ENCODE results near the gene PCOLCE2.

The PCOLCE2 gene

DNA sequence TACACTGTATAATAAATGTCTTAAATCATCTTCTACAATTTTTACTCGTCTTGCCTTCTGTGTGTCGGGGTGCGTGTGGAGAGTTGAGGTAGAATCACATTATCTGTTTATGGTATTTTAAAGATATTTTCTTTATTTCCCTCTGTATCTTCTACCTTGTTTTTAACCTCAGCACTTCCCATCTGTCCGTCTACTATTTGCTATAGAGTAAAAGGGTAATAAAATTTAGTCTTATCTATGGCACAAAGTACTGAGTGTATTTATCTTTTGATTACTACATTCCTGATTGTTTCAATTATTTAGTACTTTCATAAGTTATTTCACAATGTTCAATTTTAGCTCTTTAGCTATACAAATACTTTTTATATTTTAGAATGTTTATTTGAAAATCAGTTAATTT is 102.9 kb downstream of the PCOLCE2 start:
- H3K4me1 ChIP-seq (ENCODE audit: control insufficient read depth in 1 of 2, insufficient read depth in 1 of 2, low read depth in 1 of 2, low read length in 1 of 2): no peaks in the 10 kb centered on the region
- no peak overlapping the region for H3K27ac ChIP-seq
- H3K4me3 ChIP-seq (ENCODE audit: low read depth in 1 of 2, low read length in 1 of 2): no peak overlapping the region
- H3K9me3 ChIP-seq: no peaks in the 10 kb centered on the region
- H3K27me3 ChIP-seq: no peaks in the 10 kb centered on the region
- TF ChIP-seq, protein P1, sequence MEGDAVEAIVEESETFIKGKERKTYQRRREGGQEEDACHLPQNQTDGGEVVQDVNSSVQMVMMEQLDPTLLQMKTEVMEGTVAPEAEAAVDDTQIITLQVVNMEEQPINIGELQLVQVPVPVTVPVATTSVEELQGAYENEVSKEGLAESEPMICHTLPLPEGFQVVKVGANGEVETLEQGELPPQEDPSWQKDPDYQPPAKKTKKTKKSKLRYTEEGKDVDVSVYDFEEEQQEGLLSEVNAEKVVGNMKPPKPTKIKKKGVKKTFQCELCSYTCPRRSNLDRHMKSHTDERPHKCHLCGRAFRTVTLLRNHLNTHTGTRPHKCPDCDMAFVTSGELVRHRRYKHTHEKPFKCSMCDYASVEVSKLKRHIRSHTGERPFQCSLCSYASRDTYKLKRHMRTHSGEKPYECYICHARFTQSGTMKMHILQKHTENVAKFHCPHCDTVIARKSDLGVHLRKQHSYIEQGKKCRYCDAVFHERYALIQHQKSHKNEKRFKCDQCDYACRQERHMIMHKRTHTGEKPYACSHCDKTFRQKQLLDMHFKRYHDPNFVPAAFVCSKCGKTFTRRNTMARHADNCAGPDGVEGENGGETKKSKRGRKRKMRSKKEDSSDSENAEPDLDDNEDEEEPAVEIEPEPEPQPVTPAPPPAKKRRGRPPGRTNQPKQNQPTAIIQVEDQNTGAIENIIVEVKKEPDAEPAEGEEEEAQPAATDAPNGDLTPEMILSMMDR (IDR thresholded peaks at IDR 0.05): no peak
- H3K36me3 ChIP-seq: no peaks in the 10 kb centered on the region

- Histone ChIP-seq H3K27me3 (no peaks in the 10 kb centered on the region), H3K4me3 (ENCODE audit: low read depth in 1 of 2, low read length in 1 of 2) (no peak overlapping the region), H3K4me1 (ENCODE audit: control insufficient read depth in 1 of 2, insufficient read depth in 1 of 2, low read depth in 1 of 2, low read length in 1 of 2) (no peaks in the 10 kb centered on the region), H3K27ac (no peak overlapping the region), H3K9me3 (no peaks in the 10 kb centered on the region), H3K36me3 (no peaks in the 10 kb centered on the region)
- TF ChIP-seq, protein P1 (IDR thresholded peaks at IDR 0.05): no peak
These were observed 104.7 kb downstream of the PCOLCE2 start for GRCh38 chr3:142784228-142784627.

DNA sequence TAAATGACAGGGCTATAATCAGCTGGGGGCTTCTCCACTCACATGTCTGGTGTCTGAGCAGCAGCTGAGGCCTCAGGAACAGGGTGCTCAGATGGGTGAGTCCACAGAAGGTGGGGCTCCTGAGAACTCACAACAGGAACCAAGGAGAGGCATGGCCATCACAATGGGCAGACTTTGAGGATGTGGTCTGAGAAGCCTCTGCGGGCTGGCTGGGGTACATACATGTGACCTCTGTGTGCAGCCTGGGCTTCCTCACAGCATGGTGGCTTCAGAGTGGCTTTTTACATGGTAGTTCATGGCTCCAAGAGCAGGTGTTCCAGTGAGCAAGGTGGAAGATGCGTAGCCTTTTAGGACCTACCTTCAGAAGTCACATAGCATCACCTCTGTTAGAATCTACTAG is 106.3 kb downstream of the PCOLCE2 start:
- no peaks in the 10 kb centered on the region for H3K4me1 ChIP-seq (ENCODE audit: control insufficient read depth in 1 of 2, insufficient read depth in 1 of 2, low read depth in 1 of 2, low read length in 1 of 2)
- no peaks in the 10 kb centered on the region for H3K36me3 ChIP-seq
- H3K4me3 ChIP-seq (ENCODE audit: low read depth in 1 of 2, low read length in 1 of 2): no peak overlapping the region
- H3K9me3 ChIP-seq: no peaks in the 10 kb centered on the region
- TF ChIP-seq, protein P1 (IDR thresholded peaks at IDR 0.05): no peak
- no peak overlapping the region for H3K27ac ChIP-seq
- no peaks in the 10 kb centered on the region for H3K27me3 ChIP-seq

DNA sequence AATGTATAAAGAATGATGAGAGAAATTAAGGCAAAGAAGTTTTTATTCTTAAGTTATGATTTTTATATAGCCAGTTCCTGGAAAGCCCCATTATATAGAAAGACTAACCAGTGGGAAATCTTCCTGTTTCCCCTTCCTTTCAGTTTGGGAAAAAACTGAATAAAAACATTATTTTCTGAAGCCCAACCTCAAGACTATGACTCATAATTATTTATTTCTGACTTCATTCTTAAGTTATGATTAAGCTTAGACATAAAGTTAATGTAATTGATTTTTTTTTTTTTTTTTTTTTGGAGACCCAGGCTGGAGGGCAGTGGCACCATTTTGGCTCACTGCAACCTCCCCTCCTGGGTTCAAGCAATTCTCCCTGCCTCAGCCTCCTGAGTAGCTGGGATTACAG is 109.3 kb downstream of the PCOLCE2 start:
- Histone ChIP-seq H3K4me1 (ENCODE audit: control insufficient read depth in 1 of 2, insufficient read depth in 1 of 2, low read depth in 1 of 2, low read length in 1 of 2) (no peaks in the 10 kb centered on the region), H3K36me3 (no peaks in the 10 kb centered on the region), H3K4me3 (ENCODE audit: low read depth in 1 of 2, low read length in 1 of 2) (no peak overlapping the region), H3K27me3 (no peaks in the 10 kb centered on the region), H3K27ac (no peak overlapping the region), H3K9me3 (no peaks in the 10 kb centered on the region)
- TF ChIP-seq, protein P1 (IDR thresholded peaks at IDR 0.05): no peak

DNA sequence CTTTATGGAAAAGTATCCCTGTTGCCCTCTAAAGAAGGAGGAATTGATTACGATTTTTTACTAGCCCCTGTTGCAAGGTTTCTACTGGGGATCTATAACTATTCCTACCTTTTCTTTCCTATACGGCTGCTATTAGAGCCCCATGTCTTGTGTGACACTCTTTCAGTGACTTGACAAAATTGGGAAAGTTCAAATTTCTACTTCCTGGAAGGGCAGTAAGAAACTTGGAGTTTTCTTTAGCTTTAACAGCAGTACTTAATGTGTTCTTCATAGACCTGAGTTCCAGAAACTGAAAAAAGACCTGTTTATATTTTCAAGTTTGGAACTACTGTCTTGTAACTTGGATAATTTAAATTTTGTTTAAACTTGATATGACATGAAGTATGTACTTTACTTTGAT is 110.3 kb downstream of the PCOLCE2 start:
- H3K36me3 ChIP-seq: no peaks in the 10 kb centered on the region
- H3K9me3 ChIP-seq: no peaks in the 10 kb centered on the region
- no peak overlapping the region for H3K27ac ChIP-seq
- no peak overlapping the region for H3K4me3 ChIP-seq (ENCODE audit: low read depth in 1 of 2, low read length in 1 of 2)
- H3K27me3 ChIP-seq: no peaks in the 10 kb centered on the region
- no peaks in the 10 kb centered on the region for H3K4me1 ChIP-seq (ENCODE audit: control insufficient read depth in 1 of 2, insufficient read depth in 1 of 2, low read depth in 1 of 2, low read length in 1 of 2)
- TF ChIP-seq, protein P1 (IDR thresholded peaks at IDR 0.05): no peak

- H3K4me1 ChIP-seq (ENCODE audit: control insufficient read depth in 1 of 2, insufficient read depth in 1 of 2, low read depth in 1 of 2, low read length in 1 of 2): no peaks in the 10 kb centered on the region
- H3K36me3 ChIP-seq: no peaks in the 10 kb centered on the region
- no peak overlapping the region for H3K4me3 ChIP-seq (ENCODE audit: low read depth in 1 of 2, low read length in 1 of 2)
- no peaks in the 10 kb centered on the region for H3K9me3 ChIP-seq
- no peak overlapping the region for H3K27ac ChIP-seq
- H3K27me3 ChIP-seq: no peaks in the 10 kb centered on the region
- TF ChIP-seq, protein P1 (IDR thresholded peaks at IDR 0.05): no peak
These were observed 111.0 kb downstream of the PCOLCE2 start for GRCh38 chr3:142777927-142778326.

Measured in neutrophil (primary cell).